ENCODE measurements around the gene NUDC. TPM values are rescaled to one million over a fixed set of nuclear protein-coding genes. Genes with fewer than 3 reads are reported as not detected.

Gene NUDC
- total and polyA plus RNA-seq, 10 of the 15 experiments (the other 5 are each of a cell fraction or from before 2014, with no cell fraction given), result 5.5 to 227 (median 67.4) TPM

GRCh38 chr1:26991310-26992116 is 70.0 kb downstream of the NUDC start:
- Histone ChIP-seq H3K27me3 (replicated peaks in 1 of 2; ENCODE audit: control insufficient read depth in 2 of 2, insufficient read depth in 2 of 2, low read length in 1 of 2) (peaks cover 2 to 13% of the 10 kb centered on the region in 2 experiments), H2AFZ (ENCODE audit: control insufficient read depth, low read depth, low read length) (no peak overlapping the region), H3K36me3 (ENCODE audit: control insufficient read depth in 2 of 2, insufficient read depth in 2 of 2, low read length in 1 of 2) (no peaks in the 10 kb centered on the region), H3K4me1 (ENCODE audit: control insufficient read depth, insufficient read depth, low read length) (peaks cover 5% of the 10 kb centered on the region), H3K9me3 (replicated peaks; ENCODE audit: control insufficient read depth, insufficient read depth, low read length) (no peaks in the 10 kb centered on the region), H3K9ac (ENCODE audit: control insufficient read depth, insufficient read depth, low read length) (no peak overlapping the region), H3K79me2 (ENCODE audit: control insufficient read depth, insufficient read depth, low read length) (no peaks in the 10 kb centered on the region), H4K20me1 (ENCODE audit: control insufficient read depth, insufficient read depth) (no peaks in the 10 kb centered on the region; the same call in 1 of the 2 replicates), H3K27ac (ENCODE audit: control insufficient read depth, insufficient read depth) (no peak overlapping the region), H3K4me3 (no peak overlapping the region), H3K4me2 (ENCODE audit: control insufficient read depth, insufficient read depth) (no peak overlapping the region)
- SMC1A ChIA-PET (ENCODE audit: uncharacterized antibody, unreplicated experiment), result no interaction called here
- DNase-seq (ENCODE audit: low read depth, low spot score) (no peak), FAIRE-seq (no peak), ATAC-seq (peak; percentile 8; the same call in 1 of the 3 replicates)
- RAD21 ChIA-PET (ENCODE audit: unreplicated experiment), result interaction anchor here (1.5 kb wide), 1 partner anchor 54 kb away, joined by 4 read pairs; no protein-coding TSS in a partner anchor
- intact Hi-C loops (cut with micrococcal nuclease; ENCODE audit: unreplicated experiment) (no loop called here), in situ Hi-C loops (cut with MboI) (no loop called here)
- BruUV-seq (replicated peaks), result no TSS peak
- no peak for TF ChIP-seq CHD2 (IDR thresholded peaks at IDR 0.05; ENCODE audit: borderline replicate concordance, low read depth, low read length)
- TF ChIP-seq STAT1 (conservative IDR thresholded peaks at IDR 0.05), result no peak
- no peak for TF ChIP-seq POLR2AphosphoS2 (IDR thresholded peaks at IDR 0.05; ENCODE audit: low read depth, low read length)
- no peak for TF ChIP-seq HCFC1 (IDR thresholded peaks at IDR 0.05; ENCODE audit: low read length)
- no peak for TF ChIP-seq MEF2A (IDR thresholded peaks at IDR 0.05; ENCODE audit: insufficient read depth, low read depth, low read length)
- TF ChIP-seq EGR1 (IDR thresholded peaks at IDR 0.05; ENCODE audit: borderline replicate concordance in 1 of 2, low read depth in 2 of 2, low read length in 2 of 2), result no peak
- no peak for TF ChIP-seq NFXL1 (IDR thresholded peaks at IDR 0.05; ENCODE audit: borderline replicate concordance)
- no peak for TF ChIP-seq ZBTB33 (IDR thresholded peaks at IDR 0.05)
- TF ChIP-seq SUZ12 (IDR thresholded peaks at IDR 0.05; ENCODE audit: unreplicated experiment), result no peak
- TF ChIP-seq MYC (IDR thresholded peaks at IDR 0.05; ENCODE audit: insufficient read depth, insufficient read length, insufficient replicate concordance, low read length, severe bottlenecking), result no peak
- no peak for TF ChIP-seq SIX5 (IDR thresholded peaks at IDR 0.05; ENCODE audit: low read depth, low read length, severe bottlenecking)
- no peak for TF ChIP-seq USF2 (IDR thresholded peaks at IDR 0.05; ENCODE audit: borderline replicate concordance, low read depth, low read length)
- no peak for TF ChIP-seq DPF2 (IDR thresholded peaks at IDR 0.05)
- TF ChIP-seq MTA3 (IDR thresholded peaks at IDR 0.05; ENCODE audit: borderline replicate concordance, low read length), result no peak
- TF ChIP-seq IKZF2 (IDR thresholded peaks at IDR 0.05), result no peak
- TF ChIP-seq IKZF1 (conservative IDR thresholded peaks at IDR 0.05), result no peak
- CTCF ChIA-PET, result interaction anchor here (0.8 kb wide), 1 partner anchor 54 kb away, joined by 3 read pairs; no protein-coding TSS in a partner anchor
- POLR2A ChIA-PET, result interaction anchor here (0.5 to 0.6 kb wide), 3 partner anchors 25 to 739 kb away, joined by 3 to 5 read pairs (median 3); no protein-coding TSS in a partner anchor
- 8% methylated on average over 10 of the region's 10 CpGs for WGBS (ENCODE audit: insufficient coverage, insufficient replicate concordance, low lambda C conversion rate, missing lambda C conversion rate)

Data from GM12878 (cell line).